Liver (tissue), 9 donors: ENCODE measurements around the gene ANKRD23. TPM values are rescaled to one million over a fixed set of nuclear protein-coding genes. Genes with fewer than 3 reads are reported as not detected.

ENCODE experiments used
- DNase-seq: peaks from one replicate; pipeline ENCODE4 v3.0.0-alpha.2; 2017; ENCODE audit warnings: low spot score
- H3K27ac ChIP-seq, 2 donors: one replicate each; pipeline ENCODE4 v1.7.0; 2013; ENCODE audit warnings: inconsistent platforms in 2 of 2, low read length in 2 of 2, control low read depth in 1 of 2, low read depth in 1 of 2, mild to moderate bottlenecking in 1 of 2
- H3K27me3 ChIP-seq, 4 donors: one replicate each; pipeline versions ENCODE4 v1.6.1 to v1.7.0; 2013; ENCODE audit warnings: low read length in 3 of 4, inconsistent platforms in 1 of 4, mild to moderate bottlenecking in 1 of 4, moderate library complexity in 1 of 4; ENCODE audit not compliant: control insufficient read depth in 4 of 4, insufficient read depth in 4 of 4
- H3K36me3 ChIP-seq, 4 donors: one replicate each; pipeline versions ENCODE4 v1.6.1 to v1.7.0; 2013; ENCODE audit warnings: low read length in 3 of 4, mild to moderate bottlenecking in 3 of 4, low read depth in 1 of 4, moderate library complexity in 1 of 4; ENCODE audit not compliant: control insufficient read depth in 4 of 4, insufficient read depth in 3 of 4
- H3K4me1 ChIP-seq, 4 donors: one replicate each; pipeline versions ENCODE4 v1.6.1 to v1.7.0; 2013; ENCODE audit warnings: low read length in 3 of 4, mild to moderate bottlenecking in 3 of 4, moderate library complexity in 1 of 4; ENCODE audit not compliant: control insufficient read depth in 4 of 4, insufficient read depth in 4 of 4
- H3K4me3 ChIP-seq, 3 donors: one replicate each; pipeline versions ENCODE4 v1.6.1 to v1.7.0; 2013; ENCODE audit warnings: low read length in 3 of 3, control low read depth in 1 of 3, low read depth in 1 of 3, mild to moderate bottlenecking in 1 of 3
- H3K9ac ChIP-seq, 2 donors: one replicate each; pipeline ENCODE4 v1.7.0; 2013; ENCODE audit warnings: low read length in 2 of 2, mild to moderate bottlenecking in 2 of 2, moderate library complexity in 2 of 2, control low read depth in 1 of 2, low read depth in 1 of 2
- H3K9me3 ChIP-seq, 4 donors: one replicate each; pipeline versions ENCODE4 v1.6.1 to v1.7.0; 2013; ENCODE audit warnings: low read length in 3 of 4; ENCODE audit not compliant: control insufficient read depth in 4 of 4
- ATF3 ChIP-seq: IDR thresholded peaks from 2 replicates; pipeline ENCODE4 v1.6.1; 2016; ENCODE audit warnings: antibody characterized with exemption
- CTCF ChIP-seq: fragments of 150-350 bp; IDR thresholded peaks from 2 replicates; pipeline ENCODE4 v1.5.1; 2017; ENCODE audit warnings: improper control_type of control experiment, low read depth, low read length; ENCODE audit not compliant: missing input control
- EGR1 ChIP-seq, 2 donors: IDR thresholded peaks; 2 replicates each; pipeline ENCODE4 v1.6.1; 2016 to 2018; ENCODE audit warnings: antibody characterized with exemption in 2 of 2, low read depth in 2 of 2
- FOXA1 ChIP-seq: IDR thresholded peaks from 2 replicates; pipeline ENCODE4 v1.6.1; 2016; ENCODE audit warnings: antibody characterized with exemption
- FOXA2 ChIP-seq: IDR thresholded peaks from 2 replicates; pipeline ENCODE4 v1.6.1; 2016; ENCODE audit warnings: antibody characterized with exemption
- GABPA ChIP-seq, 2 donors: IDR thresholded peaks in 1 of 2; conservative IDR thresholded peaks in 1 of 2; 2 replicates each; pipeline ENCODE4 v1.6.1; 2016; ENCODE audit warnings: antibody characterized with exemption in 2 of 2, mild to moderate bottlenecking in 1 of 2, moderate library complexity in 1 of 2
- HNF4A ChIP-seq, 2 donors: conservative IDR thresholded peaks; 2 replicates each; pipeline ENCODE4 v1.6.1; 2016; ENCODE audit warnings: antibody characterized with exemption in 2 of 2, mild to moderate bottlenecking in 2 of 2
- HNF4G ChIP-seq: IDR thresholded peaks from 2 replicates; pipeline ENCODE4 v1.6.1; 2016; ENCODE audit warnings: antibody characterized with exemption
- JUND ChIP-seq, 2 donors: IDR thresholded peaks; 2 replicates each; pipeline ENCODE4 v1.6.1; 2016; ENCODE audit warnings: antibody characterized with exemption in 2 of 2
- MAX ChIP-seq: IDR thresholded peaks from 2 replicates; pipeline ENCODE4 v1.6.1; 2016; ENCODE audit warnings: antibody characterized with exemption
- NR2F2 ChIP-seq: IDR thresholded peaks from 2 replicates; pipeline ENCODE4 v1.6.1; 2016; ENCODE audit warnings: antibody characterized with exemption
- RAD21 ChIP-seq, 2 donors: IDR thresholded peaks; 2 replicates each; pipeline ENCODE4 v1.6.1; 2016; ENCODE audit warnings: antibody characterized with exemption in 2 of 2, mild to moderate bottlenecking in 2 of 2
- REST ChIP-seq: IDR thresholded peaks from 2 replicates; pipeline ENCODE4 v1.6.1; 2016; ENCODE audit warnings: antibody characterized with exemption, mild to moderate bottlenecking
- RXRA ChIP-seq, 2 donors: IDR thresholded peaks; 2 replicates each; pipeline ENCODE4 v1.6.1; 2017 to 2018; ENCODE audit warnings: antibody characterized with exemption in 2 of 2, mild to moderate bottlenecking in 1 of 2
- SP1 ChIP-seq: IDR thresholded peaks from 2 replicates; pipeline ENCODE4 v1.6.1; 2018; ENCODE audit warnings: antibody characterized with exemption, mild to moderate bottlenecking
- TAF1 ChIP-seq: conservative IDR thresholded peaks from 2 replicates; pipeline ENCODE4 v1.6.1; 2016; ENCODE audit warnings: antibody characterized with exemption, mild to moderate bottlenecking
- YY1 ChIP-seq: IDR thresholded peaks from 2 replicates; pipeline ENCODE4 v1.6.1; 2016; ENCODE audit warnings: antibody characterized with exemption, mild to moderate bottlenecking
- ZBTB33 ChIP-seq: IDR thresholded peaks from 2 replicates; pipeline ENCODE4 v1.6.1; 2016; ENCODE audit warnings: antibody characterized with exemption
- WGBS: extraction: QIAGEN DNeasy Blood & Tissue Kit; methylation state at CpG from one replicate; pipeline ENCODE4 v1.1.7; 2013; 5-methylcytosine and 5-hydroxymethylcytosine counted together
- polyA plus RNA-seq, 2 donors: library from polyadenylated mRNA; stranded (reverse) in 1 of 2; unstranded in 1 of 2; fragments of 200-250 nt in 1 of 2; fragments of >200 nt in 1 of 2; fragmentation: Nextera tagmentation in 1 of 2; extraction: Ambion mirVana in 1 of 2; gene quantifications; one replicate each; pipeline versions ENCODE4 v1.2.1 to v1.2.3, GENCODE V29; 2013 to 2015
- total RNA-seq, 2 donors: library from RNA; depleted of rRNA; stranded (reverse); fragments of >200 nt; gene quantifications; one replicate each; pipeline ENCODE4 v1.2.3, GENCODE V29; 2014
- donor health status: healthy.
- donor health status: healthy.
- donor health status: healthy.
- donor health status: healthy.
- donor health status: healthy.

The ANKRD23 gene
- total and polyA plus RNA-seq, 4 donors: 0.82 to 4.2 (median 1.9) TPM

GRCh38 chr2:96824079-96824870 is 19.5 kb downstream of the ANKRD23 start:
- TF ChIP-seq RXRA (IDR thresholded peaks at IDR 0.05) (no peak), YY1 (no peak), NR2F2 (no peak), HNF4G (no peak), CTCF (no peak), RAD21 (IDR thresholded peaks at IDR 0.05) (no peak), JUND (IDR thresholded peaks at IDR 0.05) (no peak), TAF1 (no peak), SP1 (no peak)
- H3K4me3 ChIP-seq: no peak overlapping the region
- H3K36me3 ChIP-seq: peaks cover 19 to 35% (median 27%) of the 10 kb centered on the region in 4 donors
- H3K9me3 ChIP-seq: no peaks in the 10 kb centered on the region
- DNase-seq: no peak
- WGBS: 72% methylated on average over 6 of the region's 6 CpGs
- H3K27me3 ChIP-seq: no peaks in the 10 kb centered on the region
- peaks cover 16 to 42% (median 34%) of the 10 kb centered on the region in 4 donors for H3K4me1 ChIP-seq
- H3K9ac ChIP-seq: no peak overlapping the region
- H3K27ac ChIP-seq: no peak overlapping the region

- Histone ChIP-seq H3K36me3 (peaks cover 12 to 28% (median 20%) of the 10 kb centered on the region in 4 donors), H3K9me3 (no peaks in the 10 kb centered on the region), H3K27ac (no peak overlapping the region), H3K4me1 (peaks cover 21 to 52% (median 44%) of the 10 kb centered on the region in 4 donors), H3K27me3 (no peaks in the 10 kb centered on the region), H3K4me3 (no peak overlapping the region), H3K9ac (no peak overlapping the region)
- 90% methylated on average over 11 of the region's 11 CpGs for WGBS
- DNase-seq: no peak
- TF ChIP-seq CTCF (no peak), SP1 (no peak), MAX (no peak), FOXA1 (no peak), GABPA (IDR thresholded peaks at IDR 0.05 in 1 of 2, conservative IDR thresholded peaks at IDR 0.05 in 1 of 2) (no peak), YY1 (no peak), RAD21 (IDR thresholded peaks at IDR 0.05) (no peak), RXRA (IDR thresholded peaks at IDR 0.05) (no peak), HNF4G (no peak), NR2F2 (no peak), REST (no peak), HNF4A (conservative IDR thresholded peaks at IDR 0.05) (no peak), FOXA2 (no peak), TAF1 (no peak), ATF3 (no peak), ZBTB33 (no peak), EGR1 (IDR thresholded peaks at IDR 0.05; ENCODE audit: low read depth in 2 of 2) (no peak)
Observed at GRCh38 chr2:96823198-96823597, 20.6 kb downstream of the ANKRD23 start.
